ENCODE data around the gene OFD1.

DNA sequence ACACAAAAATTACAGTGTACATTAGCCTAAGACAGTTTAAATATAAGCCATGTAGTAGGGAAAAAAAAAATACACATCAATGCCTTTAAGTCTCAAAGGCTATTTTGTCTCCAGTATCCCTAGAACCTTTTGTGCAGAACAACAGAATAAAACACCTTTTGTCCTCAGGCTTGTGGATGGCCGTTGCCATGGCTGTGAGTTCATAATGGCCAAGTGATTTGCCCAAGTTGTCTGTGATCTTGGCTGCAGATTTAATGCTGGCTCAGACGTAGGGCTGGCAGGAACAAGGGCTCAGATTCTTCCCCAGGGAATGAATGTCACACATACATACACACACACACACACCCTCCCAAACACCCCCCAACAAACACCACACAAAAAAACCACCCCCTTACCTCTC is 57.0 kb downstream of the OFD1 start:
- TF ChIP-seq, protein P1, sequence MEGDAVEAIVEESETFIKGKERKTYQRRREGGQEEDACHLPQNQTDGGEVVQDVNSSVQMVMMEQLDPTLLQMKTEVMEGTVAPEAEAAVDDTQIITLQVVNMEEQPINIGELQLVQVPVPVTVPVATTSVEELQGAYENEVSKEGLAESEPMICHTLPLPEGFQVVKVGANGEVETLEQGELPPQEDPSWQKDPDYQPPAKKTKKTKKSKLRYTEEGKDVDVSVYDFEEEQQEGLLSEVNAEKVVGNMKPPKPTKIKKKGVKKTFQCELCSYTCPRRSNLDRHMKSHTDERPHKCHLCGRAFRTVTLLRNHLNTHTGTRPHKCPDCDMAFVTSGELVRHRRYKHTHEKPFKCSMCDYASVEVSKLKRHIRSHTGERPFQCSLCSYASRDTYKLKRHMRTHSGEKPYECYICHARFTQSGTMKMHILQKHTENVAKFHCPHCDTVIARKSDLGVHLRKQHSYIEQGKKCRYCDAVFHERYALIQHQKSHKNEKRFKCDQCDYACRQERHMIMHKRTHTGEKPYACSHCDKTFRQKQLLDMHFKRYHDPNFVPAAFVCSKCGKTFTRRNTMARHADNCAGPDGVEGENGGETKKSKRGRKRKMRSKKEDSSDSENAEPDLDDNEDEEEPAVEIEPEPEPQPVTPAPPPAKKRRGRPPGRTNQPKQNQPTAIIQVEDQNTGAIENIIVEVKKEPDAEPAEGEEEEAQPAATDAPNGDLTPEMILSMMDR (IDR thresholded peaks at IDR 0.05; ENCODE audit: insufficient read depth, low read length, poor library complexity, severe bottlenecking): no peak
- TF ChIP-seq EZH2phosphoT487 (conservative IDR thresholded peaks at IDR 0.05; ENCODE audit: low read length): no peak

All from SU-DHL-6 (cell line).